Measurements from ENCODE around the gene MN1. TPM values are rescaled to one million over a fixed set of nuclear protein-coding genes. Genes with fewer than 3 reads are reported as not detected.

The MN1 gene
- total RNA-seq, 4 donors from 2014 or later, result 0.53 to 2.8 (median 1.5) TPM

- H3K36me3 ChIP-seq, result no peaks in the 10 kb centered on the region
- no peak overlapping the region for H3K4me3 ChIP-seq
- no peak for TF ChIP-seq POLR2A (IDR thresholded peaks at IDR 0.05)
- no peak for TF ChIP-seq CTCF (IDR thresholded peaks at IDR 0.05)
- peak in 1 of 3 donors; percentile 63 for DNase-seq
- H3K27me3 ChIP-seq, result no peaks in the 10 kb centered on the region
- H3K9me3 ChIP-seq, result no peaks in the 10 kb centered on the region
- H3K27ac ChIP-seq, result peak overlapping the region in 2 of 4 donors; percentile 35 to 55
- H3K4me1 ChIP-seq, result no peaks in the 10 kb centered on the region
These were observed 9.1 kb upstream of the MN1 start for GRCh38 chr22:27810609-27811151.

GRCh38 chr22:27809700-27810608 lies 8.4 kb upstream of the MN1 start:
- peak overlapping the region in 2 of 4 donors; percentile 35 to 55 for H3K27ac ChIP-seq
- no peak for DNase-seq
- no peaks in the 10 kb centered on the region for H3K36me3 ChIP-seq
- H3K4me1 ChIP-seq, result no peaks in the 10 kb centered on the region
- H3K4me3 ChIP-seq, result no peak overlapping the region
- no peak for TF ChIP-seq POLR2A (IDR thresholded peaks at IDR 0.05)
- no peak for TF ChIP-seq CTCF (IDR thresholded peaks at IDR 0.05)
- H3K27me3 ChIP-seq, result no peaks in the 10 kb centered on the region
- no peaks in the 10 kb centered on the region for H3K9me3 ChIP-seq

- H3K36me3 ChIP-seq, result no peaks in the 10 kb centered on the region
- H3K9me3 ChIP-seq, result no peaks in the 10 kb centered on the region
- no peak for TF ChIP-seq CTCF (IDR thresholded peaks at IDR 0.05)
- no peak for TF ChIP-seq POLR2A (IDR thresholded peaks at IDR 0.05)
- no peak for DNase-seq
- H3K4me1 ChIP-seq, result no peaks in the 10 kb centered on the region
- H3K4me3 ChIP-seq, result no peak overlapping the region
- H3K27me3 ChIP-seq, result no peaks in the 10 kb centered on the region
- no peak overlapping the region for H3K27ac ChIP-seq
These were observed 7.7 kb upstream of the MN1 start for GRCh38 chr22:27809226-27809603.

GRCh38 chr22:27808451-27809225 lies 7.1 kb upstream of the MN1 start:
- no peaks in the 10 kb centered on the region for H3K9me3 ChIP-seq
- no peaks in the 10 kb centered on the region for H3K36me3 ChIP-seq
- DNase-seq, result no peak
- no peak for TF ChIP-seq CTCF (IDR thresholded peaks at IDR 0.05)
- H3K4me1 ChIP-seq, result no peaks in the 10 kb centered on the region
- no peaks in the 10 kb centered on the region for H3K27me3 ChIP-seq
- no peak overlapping the region for H3K4me3 ChIP-seq
- no peak overlapping the region for H3K27ac ChIP-seq

- H3K27me3 ChIP-seq, result peaks cover 0 to 4% of the 10 kb centered on the region in 2 donors
- no peak overlapping the region for H3K4me3 ChIP-seq
- H3K9me3 ChIP-seq, result no peaks in the 10 kb centered on the region
- peaks cover 0 to 9% (median 2%) of the 10 kb centered on the region in 4 donors for H3K4me1 ChIP-seq
- H3K27ac ChIP-seq, result no peak overlapping the region
- no peak for DNase-seq
- H3K36me3 ChIP-seq, result no peaks in the 10 kb centered on the region
- TF ChIP-seq CTCF (IDR thresholded peaks at IDR 0.05) (no peak), POLR2A (IDR thresholded peaks at IDR 0.05) (no peak)
These were observed 4.3 kb upstream of the MN1 start for GRCh38 chr22:27805841-27806240.
